ENCODE data around the gene MCTP2.

MCTP2 gene

DNA sequence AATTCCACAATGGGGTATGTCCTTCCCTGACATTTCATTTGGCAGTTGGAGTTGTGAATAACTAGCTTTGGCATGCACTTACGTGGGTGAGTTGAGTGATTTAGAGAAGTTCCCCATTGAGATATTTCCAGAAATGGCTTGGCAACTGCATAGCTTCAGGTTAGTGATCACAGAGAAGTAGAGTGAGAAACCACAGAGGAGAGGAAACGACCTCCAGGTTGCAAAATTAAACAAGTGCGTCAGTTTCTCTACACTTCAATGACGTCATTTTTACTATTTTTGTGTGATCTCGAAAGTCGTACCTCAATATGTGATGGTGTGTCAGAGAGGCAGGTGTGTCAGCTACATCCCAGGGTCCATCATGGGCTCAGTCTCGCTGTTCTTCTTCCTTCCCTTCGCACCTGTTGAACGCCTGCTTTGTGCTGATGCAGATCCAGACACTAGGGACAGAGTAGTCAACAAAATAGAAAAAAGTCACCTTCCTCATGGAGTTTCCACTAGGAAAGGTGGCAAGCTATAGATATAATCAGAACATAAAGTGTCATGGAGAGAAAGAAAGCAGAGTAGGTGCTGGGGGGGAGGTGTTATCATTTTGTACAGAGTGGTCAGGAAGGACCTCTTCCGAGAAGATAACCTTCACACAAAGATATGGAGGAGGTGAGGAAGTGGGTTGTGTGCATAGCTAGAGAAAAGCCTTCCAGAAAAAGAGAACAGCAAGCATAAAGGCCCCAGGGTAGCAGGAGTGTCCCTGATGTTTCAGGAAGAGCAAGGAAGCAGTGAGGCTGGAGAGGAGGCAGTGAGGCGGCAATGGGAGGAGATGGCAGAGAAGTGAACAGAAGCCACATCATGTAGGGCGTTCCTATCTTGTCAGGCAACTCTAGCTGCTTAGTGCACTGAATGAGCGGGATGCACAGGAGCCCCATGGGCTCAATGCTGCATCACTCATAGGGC lies 75.6 kb downstream of the MCTP2 start:
- no peak overlapping the region for H3K27ac Mint-ChIP-seq
- H3K9me3 Mint-ChIP-seq: peaks cover 10% of the 10 kb centered on the region
- H3K4me1 Mint-ChIP-seq: no peaks in the 10 kb centered on the region
- H3K36me3 Mint-ChIP-seq (ENCODE audit: low read depth): no peaks in the 10 kb centered on the region
- no peak for TF ChIP-seq CTCF (IDR thresholded peaks at IDR 0.05; ENCODE audit: unreplicated experiment in 3 of 3)
- peaks cover 9% of the 10 kb centered on the region for H3K27me3 Mint-ChIP-seq (ENCODE audit: low read depth)
- H3K4me3 Mint-ChIP-seq: no peak overlapping the region

DNA sequence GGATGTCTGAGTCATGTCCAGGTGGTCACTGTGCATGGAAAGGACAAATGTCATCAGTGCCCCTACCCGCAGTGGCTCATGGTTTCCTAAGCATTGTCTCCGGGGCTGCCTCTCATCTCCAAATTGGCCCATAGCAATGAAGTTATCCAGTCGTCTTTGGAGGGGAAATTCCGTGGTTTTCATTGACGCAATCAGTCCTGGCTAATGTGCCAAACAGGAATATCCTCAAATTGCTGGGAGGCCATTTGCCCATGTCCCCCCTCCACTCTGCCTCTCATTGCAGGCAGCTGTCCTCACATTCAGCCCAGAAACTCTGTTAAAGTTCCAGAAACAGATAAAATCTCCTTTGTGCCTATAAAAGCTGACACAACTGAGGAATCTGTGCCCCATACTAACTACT lies 81.6 kb downstream of the MCTP2 start:
- no peak for TF ChIP-seq CTCF (IDR thresholded peaks at IDR 0.05; ENCODE audit: unreplicated experiment in 3 of 3)
- no peak overlapping the region for H3K4me3 Mint-ChIP-seq
- no peaks in the 10 kb centered on the region for H3K4me1 Mint-ChIP-seq
- no peak overlapping the region for H3K27ac Mint-ChIP-seq
- H3K27me3 Mint-ChIP-seq (ENCODE audit: low read depth): peaks cover 4% of the 10 kb centered on the region
- no peaks in the 10 kb centered on the region for H3K36me3 Mint-ChIP-seq (ENCODE audit: low read depth)
- H3K9me3 Mint-ChIP-seq: peaks cover 4% of the 10 kb centered on the region

- Mint-ChIP-seq H3K9me3 (peaks cover 5% of the 10 kb centered on the region), H3K27me3 (ENCODE audit: low read depth) (no peaks in the 10 kb centered on the region), H3K27ac (no peak overlapping the region), H3K36me3 (ENCODE audit: low read depth) (no peaks in the 10 kb centered on the region), H3K4me3 (no peak overlapping the region), H3K4me1 (no peaks in the 10 kb centered on the region)
- no peak for TF ChIP-seq CTCF (IDR thresholded peaks at IDR 0.05; ENCODE audit: unreplicated experiment in 3 of 3)
These were observed 83.3 kb downstream of the MCTP2 start for GRCh38 chr15:94314639-94315038.

GRCh38 chr15:94317211-94317610 lies 85.8 kb downstream of the MCTP2 start:
- no peak for TF ChIP-seq CTCF (IDR thresholded peaks at IDR 0.05; ENCODE audit: unreplicated experiment in 3 of 3)
- H3K4me1 Mint-ChIP-seq: no peaks in the 10 kb centered on the region
- no peak overlapping the region for H3K4me3 Mint-ChIP-seq
- no peaks in the 10 kb centered on the region for H3K36me3 Mint-ChIP-seq (ENCODE audit: low read depth)
- H3K27ac Mint-ChIP-seq: no peak overlapping the region
- no peaks in the 10 kb centered on the region for H3K27me3 Mint-ChIP-seq (ENCODE audit: low read depth)
- peaks cover 5% of the 10 kb centered on the region for H3K9me3 Mint-ChIP-seq

- H3K27ac Mint-ChIP-seq: no peak overlapping the region
- peaks cover 5% of the 10 kb centered on the region for H3K9me3 Mint-ChIP-seq
- no peak overlapping the region for H3K4me3 Mint-ChIP-seq
- no peak for TF ChIP-seq CTCF (IDR thresholded peaks at IDR 0.05; ENCODE audit: unreplicated experiment in 3 of 3)
- H3K4me1 Mint-ChIP-seq: no peaks in the 10 kb centered on the region
- no peaks in the 10 kb centered on the region for H3K36me3 Mint-ChIP-seq (ENCODE audit: low read depth)
- no peaks in the 10 kb centered on the region for H3K27me3 Mint-ChIP-seq (ENCODE audit: low read depth)
These were observed 90.8 kb downstream of the MCTP2 start for GRCh38 chr15:94322141-94322540.

- Mint-ChIP-seq H3K36me3 (ENCODE audit: low read depth) (no peaks in the 10 kb centered on the region), H3K4me3 (no peak overlapping the region), H3K27me3 (ENCODE audit: low read depth) (no peaks in the 10 kb centered on the region), H3K9me3 (no peaks in the 10 kb centered on the region), H3K4me1 (no peaks in the 10 kb centered on the region), H3K27ac (no peak overlapping the region)
- TF ChIP-seq CTCF (IDR thresholded peaks at IDR 0.05; ENCODE audit: unreplicated experiment in 3 of 3): no peak
These were observed 91.7 kb downstream of the MCTP2 start for GRCh38 chr15:94323076-94323475.

Data from nephron (organoid).